ENCODE results near the gene PPP6R3.
"Not testable (repeated sequence)": the region's sequence is repeated elsewhere in the genome, so short reads cannot be mapped to it uniquely, and the experiment has no call there.

The PPP6R3 gene

GRCh38 chr11:68457216-68457897, 3.2 kb upstream of the PPP6R3 start:
- DNase-seq: no peak

DNA sequence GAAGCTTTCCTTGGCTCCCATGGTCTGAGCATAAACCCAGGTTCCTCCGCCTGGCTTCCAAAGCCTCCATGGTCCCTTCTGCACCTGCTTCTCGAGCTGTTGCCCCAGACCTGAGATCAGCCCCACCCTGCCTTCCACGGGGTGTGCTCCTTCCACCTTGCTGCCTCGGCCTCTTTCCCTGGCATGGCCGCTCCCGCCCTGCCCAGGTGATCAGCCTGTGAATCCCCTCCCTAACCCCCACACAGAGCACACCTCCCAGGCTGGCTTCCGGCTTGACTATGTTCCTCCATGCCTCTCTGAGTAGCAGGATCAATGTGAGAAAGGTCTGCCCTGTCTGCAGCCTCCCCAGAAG, 2.7 kb upstream of the PPP6R3 start:
- no peak for DNase-seq

GRCh38 chr11:68458340-68458739, 2.2 kb upstream of the PPP6R3 start:
- not testable (repeated sequence) for DNase-seq

DNA sequence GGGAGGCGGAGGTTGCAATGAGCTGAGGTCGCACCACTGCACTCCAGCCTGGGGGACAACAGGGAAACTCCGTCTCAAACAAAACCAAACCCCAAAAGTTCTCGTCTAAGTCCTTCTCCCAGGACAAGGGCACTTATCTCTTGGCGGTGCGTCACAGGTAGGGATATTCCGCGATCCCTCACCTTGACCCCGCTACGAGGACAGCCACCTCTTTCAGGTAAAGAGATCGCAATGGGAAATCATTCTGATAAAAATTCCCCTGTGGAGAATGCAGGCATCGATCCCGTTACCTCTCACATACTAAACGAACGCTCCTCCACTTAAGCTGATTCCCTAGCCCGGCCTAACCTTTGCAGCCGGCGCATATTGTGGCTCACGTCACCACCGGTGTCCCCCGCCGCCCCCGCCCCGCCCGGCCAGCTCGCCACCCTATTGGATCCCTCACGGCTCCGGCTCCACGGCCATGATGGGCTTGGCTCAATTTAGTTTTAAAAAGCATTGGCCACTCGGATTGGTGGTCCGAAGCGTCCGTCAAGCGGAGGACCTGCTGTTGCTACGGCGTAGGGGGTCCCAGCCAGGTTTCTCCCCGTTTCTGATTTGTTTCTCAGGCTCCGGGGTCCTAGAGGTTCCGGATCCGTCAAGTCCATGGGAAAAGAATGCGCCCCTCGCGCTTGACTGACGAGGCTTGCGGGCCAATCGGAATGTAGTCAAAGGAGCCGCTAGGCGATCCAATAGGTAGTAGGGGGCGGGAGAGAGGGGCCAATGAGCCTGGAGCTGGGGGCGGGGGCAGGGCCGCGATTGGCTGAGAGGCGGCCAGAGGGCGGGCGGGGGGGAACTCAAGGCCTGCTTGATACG, 439 bp upstream of the PPP6R3 start:
- peak; percentile 91 to 100 (median 98) for DNase-seq

DNA sequence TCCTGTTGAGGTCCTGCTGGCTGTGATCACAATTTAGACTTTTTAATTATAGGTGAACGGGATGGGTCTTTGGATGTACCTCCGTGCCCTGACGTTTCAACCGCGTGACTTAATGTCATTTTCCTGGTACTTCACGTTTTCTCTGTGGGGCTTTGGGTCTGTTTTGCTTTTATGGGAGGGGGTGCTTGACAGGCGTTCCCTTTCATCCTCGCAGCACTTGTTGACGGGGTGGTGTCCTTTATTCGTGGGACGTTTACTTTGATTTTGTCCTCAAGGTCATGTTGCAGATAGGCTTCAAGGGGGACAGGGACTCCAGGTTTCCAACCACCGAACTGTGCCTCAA, 994 bp downstream of the PPP6R3 start:
- no peak for DNase-seq

DNA sequence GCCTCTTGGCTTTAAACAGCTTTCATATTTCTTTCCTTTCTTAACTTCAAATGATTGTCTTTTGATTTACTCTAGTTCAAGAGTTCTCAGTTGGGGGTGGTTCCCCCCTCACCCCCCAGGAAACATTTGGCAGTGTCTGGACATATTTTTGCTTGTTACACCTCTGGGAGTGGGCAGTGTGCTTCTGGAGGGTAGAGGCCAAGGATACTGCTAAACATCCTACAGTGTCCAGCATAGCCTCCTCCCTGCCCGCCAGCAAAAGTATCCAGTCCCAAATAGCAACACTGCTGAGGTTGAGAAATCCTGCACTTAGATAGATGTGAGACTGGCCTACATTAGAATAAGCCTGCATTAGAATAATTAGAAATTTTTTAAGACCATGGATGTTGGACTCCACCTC, 3.2 kb downstream of the PPP6R3 start:
- DNase-seq: no peak

- DNase-seq: no peak
These were observed 6.8 kb downstream of the PPP6R3 start for GRCh38 chr11:68467201-68467834.

DNA sequence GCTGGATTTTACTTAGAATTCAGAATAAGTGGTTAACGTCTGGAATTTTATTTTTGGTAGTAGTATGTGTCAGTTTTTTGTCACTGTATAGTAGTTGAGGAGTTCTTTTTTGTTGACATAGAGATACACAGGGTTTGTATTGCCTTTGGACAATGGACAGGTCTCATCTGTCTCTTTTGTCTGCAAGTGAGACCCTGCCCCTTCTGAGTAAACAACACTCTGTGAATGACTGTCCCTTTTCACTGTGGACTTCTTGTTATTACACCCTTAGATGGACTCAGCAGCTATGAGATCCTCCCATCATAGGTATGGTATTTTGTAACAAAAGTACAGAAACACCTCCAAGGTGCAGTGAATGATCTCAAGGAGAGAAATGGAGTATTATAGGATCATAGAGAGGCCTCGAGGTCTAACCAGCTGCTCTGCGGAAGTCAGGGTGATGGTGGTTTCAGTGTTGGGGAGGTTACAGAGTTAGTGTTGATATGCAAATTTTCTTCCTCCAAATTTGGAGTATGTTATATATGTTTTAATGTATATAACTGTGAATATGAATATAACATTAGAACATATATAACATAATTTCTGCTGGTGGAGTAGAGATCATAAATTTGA, 7.8 kb downstream of the PPP6R3 start:
- DNase-seq: no peak

DNA sequence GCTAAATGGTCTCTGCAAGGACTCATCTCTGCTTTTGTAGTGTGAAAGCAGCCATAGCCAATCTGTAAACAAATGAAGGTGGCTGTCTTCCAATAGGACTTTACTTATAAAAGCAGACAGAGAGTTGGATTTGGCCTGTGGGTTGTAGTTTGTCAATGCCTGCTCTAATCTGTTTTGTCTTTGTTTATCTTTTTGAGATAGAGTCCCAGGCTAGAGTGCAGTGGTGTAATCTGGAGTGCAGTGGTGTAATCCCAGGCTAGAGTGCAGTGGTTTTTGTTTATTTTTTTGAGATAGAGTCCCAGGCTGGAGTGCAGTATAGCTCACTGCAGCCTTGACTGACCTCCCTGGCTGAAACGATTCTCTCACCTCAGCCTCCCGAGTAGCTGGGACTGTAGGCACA, 8.6 kb downstream of the PPP6R3 start:
- DNase-seq: no peak

- DNase-seq: no peak
These were observed 9.1 kb downstream of the PPP6R3 start for GRCh38 chr11:68469642-68470041.

GRCh38 chr11:68470304-68470811, 9.8 kb downstream of the PPP6R3 start:
- peak in 7 of 51 donors; percentile 12 to 58 (median 16) for DNase-seq

DNA sequence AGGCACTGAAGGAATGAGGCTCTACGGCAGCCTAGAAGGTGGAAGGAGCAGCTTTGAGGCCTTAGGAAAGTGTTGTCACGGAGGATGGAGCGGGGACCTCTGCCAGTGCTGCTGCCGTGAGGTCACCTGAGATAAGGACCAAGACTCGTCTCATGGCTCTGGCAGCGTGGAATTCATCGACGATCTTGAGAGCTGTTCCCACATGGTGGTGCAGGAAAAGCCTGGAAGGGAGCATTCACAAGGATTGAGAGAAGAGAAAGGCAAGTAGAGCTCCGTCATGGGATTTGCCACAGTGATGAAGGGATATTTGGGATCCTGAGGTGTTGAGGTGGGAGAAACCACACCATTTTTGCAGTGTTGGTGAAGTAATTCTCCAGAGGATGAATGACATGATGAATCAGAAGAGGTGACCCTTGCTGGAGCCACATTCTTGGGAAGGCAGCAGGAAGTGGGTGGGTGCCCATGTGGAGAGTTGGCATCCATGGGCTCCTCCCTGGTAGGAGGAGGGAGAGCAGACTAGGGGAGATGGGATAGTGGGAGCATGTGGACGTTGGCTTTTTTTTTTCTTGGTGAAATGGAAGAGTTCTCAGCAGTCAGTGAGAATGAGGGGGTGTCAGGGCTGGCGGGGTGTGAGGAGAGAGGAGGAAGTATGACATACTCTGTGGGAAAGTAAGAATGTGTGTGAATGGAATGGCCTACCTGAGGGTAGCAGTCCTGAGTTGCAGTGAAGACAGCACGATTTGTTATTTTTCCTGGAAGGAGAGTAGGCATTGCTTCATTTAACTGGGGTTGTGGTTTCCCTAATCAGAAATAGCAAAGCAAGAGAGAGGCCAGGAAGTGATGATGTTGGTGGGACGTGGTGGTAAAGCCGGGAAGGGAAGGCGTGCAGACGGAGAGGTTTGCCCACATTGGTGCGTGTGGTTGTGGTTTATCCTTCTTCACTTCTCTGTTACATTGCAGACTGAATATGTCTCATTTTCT, 11.1 kb downstream of the PPP6R3 start:
- peak in 1 of 51 donors; percentile 38 for DNase-seq

DNA sequence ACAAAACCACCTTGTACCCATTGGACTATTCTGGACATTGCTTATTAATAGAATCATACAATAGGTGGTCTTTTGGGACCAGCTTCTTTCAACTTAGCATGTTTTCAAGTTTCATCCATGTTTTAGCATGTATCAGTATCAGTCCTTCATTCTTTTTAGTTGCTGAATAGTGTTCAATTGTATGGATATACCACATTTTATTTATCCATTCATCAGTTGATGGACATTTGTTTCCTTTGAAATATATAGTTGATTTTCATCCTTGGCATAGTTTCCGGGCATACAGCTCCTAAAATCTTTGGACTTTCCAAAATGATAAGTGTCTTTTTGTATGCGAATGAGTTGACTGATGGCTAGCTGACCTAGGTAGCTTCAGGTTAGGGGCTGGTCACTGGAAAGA, 12.2 kb downstream of the PPP6R3 start:
- DNase-seq: no peak

DNA sequence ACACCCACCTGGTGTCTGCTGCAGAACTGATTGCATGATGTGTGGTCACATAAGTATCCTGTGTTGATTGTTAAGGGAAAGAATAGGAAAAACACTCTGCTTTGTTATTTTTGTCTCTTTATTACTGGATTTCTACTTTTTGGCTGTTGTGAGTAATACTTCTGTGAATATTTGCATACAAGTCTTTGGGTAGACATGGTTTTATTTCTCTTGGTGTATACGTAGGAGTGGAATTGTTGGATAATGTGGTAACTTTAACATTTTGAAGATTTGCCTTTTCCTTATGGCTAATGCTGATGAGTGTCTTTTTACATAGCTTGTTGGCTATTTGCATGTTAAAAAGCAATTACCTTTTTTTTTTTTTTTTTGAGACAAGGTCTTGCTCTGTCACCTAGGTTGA, 13.1 kb downstream of the PPP6R3 start:
- DNase-seq: no peak

- DNase-seq: not testable (repeated sequence)
These were observed 15.1 kb downstream of the PPP6R3 start for GRCh38 chr11:68475626-68476025.

- DNase-seq: no peak
These were observed 18.8 kb downstream of the PPP6R3 start for GRCh38 chr11:68479390-68479789.

DNA sequence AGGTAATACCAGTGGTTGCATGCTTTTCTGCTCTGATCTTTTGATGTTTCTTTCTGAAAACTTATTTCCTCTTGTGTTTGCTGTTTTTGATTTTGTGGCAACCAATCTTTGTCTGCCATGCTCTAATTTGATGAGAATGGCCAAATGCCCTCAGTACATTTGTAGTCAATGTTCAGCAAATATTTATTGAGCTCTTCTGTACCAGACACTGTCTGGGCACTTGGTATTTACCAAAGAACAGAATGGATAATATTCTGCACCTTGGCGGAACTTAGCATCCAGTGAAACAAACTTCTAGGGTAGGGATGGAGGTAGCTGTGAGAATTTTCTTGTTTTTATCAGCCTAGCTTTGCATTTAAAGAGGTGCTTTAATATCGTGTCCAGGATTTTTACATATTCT, 19.6 kb downstream of the PPP6R3 start:
- no peak for DNase-seq

- no peak for DNase-seq
These were observed 20.4 kb downstream of the PPP6R3 start for GRCh38 chr11:68480852-68481510.

GRCh38 chr11:68481579-68482240, 21.2 kb downstream of the PPP6R3 start:
- no peak for DNase-seq

GRCh38 chr11:68488623-68489022, 28.1 kb downstream of the PPP6R3 start:
- DNase-seq: no peak

All from hypothalamus (tissue), 51 donors.